Lower lobe of right lung (tissue), 2 donors: ENCODE data around the gene NINL. TPM values are rescaled to one million over a fixed set of nuclear protein-coding genes. Genes with fewer than 3 reads are reported as not detected.
"Not testable (repeated sequence)": the region's sequence is repeated elsewhere in the genome, so short reads cannot be mapped to it uniquely, and the experiment has no call there.

Source experiments
- ATAC-seq, 2 donors: fragments of 200-7000 bp; cut with Tn5 transposase; one replicate each; pipeline ENCODE4 v1.9.1; 2020 to 2022; ENCODE audit warnings: mild to moderate bottlenecking in 2 of 2, moderate library complexity in 2 of 2
- DNase-seq: peaks from one replicate; pipeline ENCODE4 v3.0.0-alpha.2; 2020
- H3K27ac ChIP-seq: fragments of 200-600 bp; one replicate; pipeline ENCODE4 v1.8.0; 2022
- H3K27me3 ChIP-seq: fragments of 200-600 bp; one replicate; pipeline ENCODE4 v1.8.0; 2022; ENCODE audit warnings: low read depth
- H3K36me3 ChIP-seq: fragments of 200-600 bp; one replicate; pipeline ENCODE4 v1.8.0; 2022; ENCODE audit warnings: mild to moderate bottlenecking
- H3K4me1 ChIP-seq: fragments of 200-600 bp; one replicate; pipeline ENCODE4 v1.8.0; 2022
- H3K4me3 ChIP-seq: fragments of 200-600 bp; one replicate; pipeline ENCODE4 v1.8.0; 2022; ENCODE audit warnings: mild to moderate bottlenecking
- H3K9me3 ChIP-seq: fragments of 200-600 bp; one replicate; pipeline ENCODE4 v1.8.0; 2022
- intact Hi-C: fragments of 100-400 bp; cut with DNase I; formaldehyde crosslinking; loops from one replicate; pipeline ENCODE4 v1.11.0; 2022
- total RNA-seq: library from RNA; stranded (reverse); fragmentation: NEBNext Ultra II Directional; extraction: Animal tissue kit (Norgen Biotek cat#: 25700); gene quantifications from one replicate; pipeline ENCODE4 v1.2.1, GENCODE V29; 2021
- TF ChIP-seq, protein P1 (sequence below): fragments of 200-600 bp; IDR thresholded peaks from one replicate; pipeline ENCODE4 v1.8.0; 2022; ENCODE audit warnings: antibody characterized with exemption, mild to moderate bottlenecking
- donor health status: DM: no; HTN: yes; CAD: no; lungs with severe emphysema.

Gene NINL
- total RNA-seq, 1 donor from 2014 or later = 10.7 TPM

GRCh38 chr20:25601659-25602058, 16.3 kb upstream of the NINL start:
- intact Hi-C loops = no loop called here
- Histone ChIP-seq H3K27me3 (no peaks in the 10 kb centered on the region), H3K27ac (no peak overlapping the region), H3K9me3 (no peaks in the 10 kb centered on the region), H3K36me3 (no peaks in the 10 kb centered on the region), H3K4me3 (no peak overlapping the region), H3K4me1 (no peaks in the 10 kb centered on the region)
- DNase-seq (no peak), ATAC-seq (no peak)
- TF ChIP-seq, protein P1, sequence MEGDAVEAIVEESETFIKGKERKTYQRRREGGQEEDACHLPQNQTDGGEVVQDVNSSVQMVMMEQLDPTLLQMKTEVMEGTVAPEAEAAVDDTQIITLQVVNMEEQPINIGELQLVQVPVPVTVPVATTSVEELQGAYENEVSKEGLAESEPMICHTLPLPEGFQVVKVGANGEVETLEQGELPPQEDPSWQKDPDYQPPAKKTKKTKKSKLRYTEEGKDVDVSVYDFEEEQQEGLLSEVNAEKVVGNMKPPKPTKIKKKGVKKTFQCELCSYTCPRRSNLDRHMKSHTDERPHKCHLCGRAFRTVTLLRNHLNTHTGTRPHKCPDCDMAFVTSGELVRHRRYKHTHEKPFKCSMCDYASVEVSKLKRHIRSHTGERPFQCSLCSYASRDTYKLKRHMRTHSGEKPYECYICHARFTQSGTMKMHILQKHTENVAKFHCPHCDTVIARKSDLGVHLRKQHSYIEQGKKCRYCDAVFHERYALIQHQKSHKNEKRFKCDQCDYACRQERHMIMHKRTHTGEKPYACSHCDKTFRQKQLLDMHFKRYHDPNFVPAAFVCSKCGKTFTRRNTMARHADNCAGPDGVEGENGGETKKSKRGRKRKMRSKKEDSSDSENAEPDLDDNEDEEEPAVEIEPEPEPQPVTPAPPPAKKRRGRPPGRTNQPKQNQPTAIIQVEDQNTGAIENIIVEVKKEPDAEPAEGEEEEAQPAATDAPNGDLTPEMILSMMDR = no peak

DNA sequence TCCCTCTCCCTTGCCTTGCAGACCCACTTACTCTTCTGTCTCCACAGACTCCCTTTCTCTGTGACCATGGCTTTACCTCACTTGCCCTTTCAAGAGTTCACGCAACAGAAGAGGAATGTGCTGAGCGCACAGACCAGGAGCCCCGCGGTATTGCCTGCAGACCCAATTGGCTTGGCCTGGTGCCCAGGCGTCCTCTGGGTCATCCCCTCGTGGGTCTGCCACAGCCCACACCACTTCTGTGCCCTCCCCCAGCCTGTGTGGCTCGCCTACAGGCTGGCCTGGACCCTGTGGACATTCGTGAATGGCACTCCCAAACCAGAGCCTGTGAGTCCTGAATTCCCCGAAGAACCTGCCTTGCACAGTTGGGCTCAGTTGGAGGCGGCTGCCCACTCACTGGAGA, 15.3 kb upstream of the NINL start:
- intact Hi-C loops = no loop called here
- Histone ChIP-seq H3K4me3 (no peak overlapping the region), H3K4me1 (no peaks in the 10 kb centered on the region), H3K27me3 (no peaks in the 10 kb centered on the region), H3K36me3 (no peaks in the 10 kb centered on the region), H3K9me3 (no peaks in the 10 kb centered on the region), H3K27ac (no peak overlapping the region)
- no peak for ATAC-seq
- TF ChIP-seq, protein P1 = no peak
- no peak for DNase-seq

GRCh38 chr20:25592135-25592852, 7.0 kb upstream of the NINL start:
- TF ChIP-seq, protein P1 = no peak
- intact Hi-C loops = no loop called here

GRCh38 chr20:25590778-25591177, 5.4 kb upstream of the NINL start:
- H3K4me3 ChIP-seq, ATAC-seq, H3K4me1 ChIP-seq, H3K27me3 ChIP-seq, H3K27ac ChIP-seq, H3K9me3 ChIP-seq, DNase-seq, intact Hi-C loops, H3K36me3 ChIP-seq: not testable (repeated sequence)

More at GRCh38 chr20:25592135-25592852, 7.0 kb upstream of the NINL start:
- DNase-seq = no peak
- no peaks in the 10 kb centered on the region for H3K27me3 ChIP-seq
- no peaks in the 10 kb centered on the region for H3K36me3 ChIP-seq
- H3K27ac ChIP-seq = no peak overlapping the region
- no peaks in the 10 kb centered on the region for H3K9me3 ChIP-seq
- H3K4me3 ChIP-seq = no peak overlapping the region
- no peaks in the 10 kb centered on the region for H3K4me1 ChIP-seq
- no peak for ATAC-seq

GRCh38 chr20:25588491-25588890, 3.2 kb upstream of the NINL start:
- Histone ChIP-seq H3K4me1 (no peaks in the 10 kb centered on the region), H3K4me3 (no peak overlapping the region), H3K27ac (no peak overlapping the region), H3K27me3 (peaks cover 16% of the 10 kb centered on the region), H3K36me3 (no peaks in the 10 kb centered on the region), H3K9me3 (no peaks in the 10 kb centered on the region)
- DNase-seq (no peak), ATAC-seq (no peak)
- TF ChIP-seq, protein P1 = no peak
- intact Hi-C loops = no loop called here

DNA sequence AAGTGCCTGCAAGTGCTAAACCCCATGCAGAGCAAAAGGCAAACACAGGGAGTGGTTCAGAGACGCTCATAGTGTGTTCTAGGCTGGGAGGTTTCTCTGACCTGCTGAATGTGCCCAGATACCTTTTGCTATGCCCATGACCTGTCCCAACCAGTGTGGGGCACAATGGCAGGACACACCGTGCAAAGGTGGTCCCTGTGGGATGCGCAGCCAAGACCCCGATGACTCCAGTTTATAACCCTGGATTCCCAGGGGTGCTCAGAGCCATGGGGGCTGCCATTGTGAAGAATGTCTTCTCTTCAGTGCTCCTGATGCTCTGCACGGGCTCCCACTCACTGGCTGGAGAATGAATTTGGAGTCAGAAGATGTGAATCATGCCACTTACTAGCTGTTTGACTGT, 2.2 kb upstream of the NINL start:
- H3K36me3 ChIP-seq = no peaks in the 10 kb centered on the region
- TF ChIP-seq, protein P1 = no peak
- H3K9me3 ChIP-seq = no peaks in the 10 kb centered on the region
- ATAC-seq (no peak), DNase-seq (no peak)
- peaks cover 16% of the 10 kb centered on the region for H3K27me3 ChIP-seq
- no peak overlapping the region for H3K4me3 ChIP-seq
- no peak overlapping the region for H3K27ac ChIP-seq
- H3K4me1 ChIP-seq = no peaks in the 10 kb centered on the region
- intact Hi-C loops = no loop called here
